Nephron (organoid): ENCODE data around the gene IQGAP2.

Experiments used
- H3K27ac Mint-ChIP-seq, 3 experiments: 2 replicates each; pipeline ENCODE4 v1.8.0; 2020; ENCODE audit warnings: mixed read lengths in 3 of 3, mild to moderate bottlenecking in 2 of 3, moderate library complexity in 1 of 3
- H3K27me3 Mint-ChIP-seq: 2 replicates; pipeline ENCODE4 v1.8.0; 2021; ENCODE audit warnings: low read depth, mild to moderate bottlenecking, moderate library complexity, mixed read lengths
- H3K36me3 Mint-ChIP-seq: 2 replicates; pipeline ENCODE4 v1.8.0; 2020; ENCODE audit warnings: low read depth, mixed read lengths
- H3K4me1 Mint-ChIP-seq: 2 replicates; pipeline ENCODE4 v1.8.0; 2020; ENCODE audit warnings: mixed read lengths
- H3K4me3 Mint-ChIP-seq, 3 experiments: 2 replicates each; pipeline ENCODE4 v1.8.0; 2020; ENCODE audit warnings: mild to moderate bottlenecking in 3 of 3, mixed read lengths in 3 of 3, moderate library complexity in 2 of 3
- H3K9me3 Mint-ChIP-seq: 2 replicates; pipeline ENCODE4 v1.8.0; 2020; ENCODE audit warnings: mixed read lengths
- TF ChIP-seq, protein P1 (sequence below), 3 experiments: fragments of 200-600 bp; sonication (generic); IDR thresholded peaks; one replicate each; pipeline ENCODE4 v1.5.0; 2021; ENCODE audit warnings: antibody characterized with exemption in 3 of 3; ENCODE audit not compliant: unreplicated experiment in 3 of 3

Gene IQGAP2

DNA sequence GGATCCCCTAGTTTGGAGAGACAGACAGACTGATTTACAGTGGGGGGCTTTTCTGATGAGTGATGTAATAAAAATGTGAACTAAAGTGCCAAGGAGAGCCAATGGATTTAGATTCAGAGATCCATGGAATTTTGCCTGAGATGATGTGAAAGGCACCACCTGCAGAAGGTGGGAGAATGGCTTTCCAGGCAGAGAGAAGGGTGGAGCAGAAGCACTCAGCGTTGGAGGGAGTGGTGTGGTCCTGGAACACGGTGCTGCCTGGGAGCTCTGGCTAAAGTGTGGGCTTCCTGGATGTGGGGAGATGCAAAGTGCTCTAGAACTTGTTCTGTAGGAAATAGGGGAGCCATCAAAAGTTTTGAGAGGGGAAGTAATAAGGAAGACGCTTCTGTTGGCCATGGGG is 57.0 kb downstream of the IQGAP2 start:
- H3K36me3 Mint-ChIP-seq, result peaks cover 9% of the 10 kb centered on the region
- H3K9me3 Mint-ChIP-seq, result no peaks in the 10 kb centered on the region
- H3K27ac Mint-ChIP-seq, result no peak overlapping the region
- TF ChIP-seq, protein P1, sequence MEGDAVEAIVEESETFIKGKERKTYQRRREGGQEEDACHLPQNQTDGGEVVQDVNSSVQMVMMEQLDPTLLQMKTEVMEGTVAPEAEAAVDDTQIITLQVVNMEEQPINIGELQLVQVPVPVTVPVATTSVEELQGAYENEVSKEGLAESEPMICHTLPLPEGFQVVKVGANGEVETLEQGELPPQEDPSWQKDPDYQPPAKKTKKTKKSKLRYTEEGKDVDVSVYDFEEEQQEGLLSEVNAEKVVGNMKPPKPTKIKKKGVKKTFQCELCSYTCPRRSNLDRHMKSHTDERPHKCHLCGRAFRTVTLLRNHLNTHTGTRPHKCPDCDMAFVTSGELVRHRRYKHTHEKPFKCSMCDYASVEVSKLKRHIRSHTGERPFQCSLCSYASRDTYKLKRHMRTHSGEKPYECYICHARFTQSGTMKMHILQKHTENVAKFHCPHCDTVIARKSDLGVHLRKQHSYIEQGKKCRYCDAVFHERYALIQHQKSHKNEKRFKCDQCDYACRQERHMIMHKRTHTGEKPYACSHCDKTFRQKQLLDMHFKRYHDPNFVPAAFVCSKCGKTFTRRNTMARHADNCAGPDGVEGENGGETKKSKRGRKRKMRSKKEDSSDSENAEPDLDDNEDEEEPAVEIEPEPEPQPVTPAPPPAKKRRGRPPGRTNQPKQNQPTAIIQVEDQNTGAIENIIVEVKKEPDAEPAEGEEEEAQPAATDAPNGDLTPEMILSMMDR (IDR thresholded peaks at IDR 0.05; ENCODE audit: unreplicated experiment in 3 of 3), result no peak
- no peaks in the 10 kb centered on the region for H3K4me1 Mint-ChIP-seq
- no peak overlapping the region for H3K4me3 Mint-ChIP-seq
- no peaks in the 10 kb centered on the region for H3K27me3 Mint-ChIP-seq

DNA sequence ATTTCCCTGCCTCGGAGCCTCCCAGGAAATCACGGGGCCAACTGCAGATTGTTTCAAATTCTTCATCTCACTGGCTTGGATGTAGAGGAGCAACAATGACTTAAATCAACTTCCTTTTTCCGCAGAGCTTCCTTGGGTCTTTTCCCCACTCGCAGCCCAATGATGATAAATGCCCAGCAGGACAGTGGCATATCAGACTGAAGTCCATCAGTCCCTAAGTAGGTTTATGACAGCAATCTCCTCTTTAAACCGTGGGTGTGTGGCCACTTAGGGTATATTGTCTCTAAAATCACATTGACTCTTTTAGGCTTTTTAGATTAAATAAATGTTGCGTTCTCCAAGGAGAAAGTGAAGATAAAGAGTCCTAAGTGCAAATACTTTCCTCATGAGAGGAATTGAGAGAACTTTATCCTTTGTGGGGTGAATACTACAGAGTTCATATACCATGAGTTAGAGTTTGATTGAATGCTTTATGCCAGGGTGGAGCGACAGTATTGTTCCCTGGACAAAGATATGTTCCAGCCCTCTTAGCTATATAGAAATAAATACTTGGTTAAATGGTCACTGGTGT is 59.1 kb downstream of the IQGAP2 start:
- Mint-ChIP-seq H3K27me3 (peaks cover 3% of the 10 kb centered on the region), H3K4me1 (no peaks in the 10 kb centered on the region), H3K36me3 (peaks cover 16% of the 10 kb centered on the region), H3K27ac (no peak overlapping the region), H3K4me3 (no peak overlapping the region), H3K9me3 (peaks cover 3% of the 10 kb centered on the region)
- TF ChIP-seq, protein P1 (IDR thresholded peaks at IDR 0.05; ENCODE audit: unreplicated experiment in 3 of 3), result no peak

DNA sequence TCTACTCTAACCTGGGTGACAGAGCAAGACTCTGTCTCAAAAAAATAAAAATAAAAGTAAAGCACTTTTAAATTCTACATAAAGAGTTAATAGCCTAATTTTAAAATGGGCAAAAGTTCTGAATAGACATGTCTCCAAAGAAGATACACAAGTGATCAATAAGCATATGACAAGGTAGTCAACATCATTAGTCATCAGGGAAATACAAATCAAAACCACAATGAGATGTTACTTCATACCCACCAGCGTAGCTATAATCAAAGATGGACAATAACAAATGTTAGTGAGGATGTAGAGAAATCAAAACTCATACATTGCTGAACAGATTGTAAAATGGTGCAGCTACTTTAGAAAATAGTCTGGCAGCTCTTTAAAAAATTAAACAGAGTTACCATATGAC is 64.1 kb downstream of the IQGAP2 start:
- H3K27me3 Mint-ChIP-seq, result peaks cover 3% of the 10 kb centered on the region
- H3K36me3 Mint-ChIP-seq, result peaks cover 13% of the 10 kb centered on the region
- no peaks in the 10 kb centered on the region for H3K4me1 Mint-ChIP-seq
- TF ChIP-seq, protein P1 (IDR thresholded peaks at IDR 0.05; ENCODE audit: unreplicated experiment in 3 of 3), result no peak
- H3K9me3 Mint-ChIP-seq, result peaks cover 3% of the 10 kb centered on the region
- no peak overlapping the region for H3K4me3 Mint-ChIP-seq
- no peak overlapping the region for H3K27ac Mint-ChIP-seq

GRCh38 chr5:76468635-76469425 is 65.7 kb downstream of the IQGAP2 start:
- H3K27ac Mint-ChIP-seq, result no peak overlapping the region
- no peak overlapping the region for H3K4me3 Mint-ChIP-seq
- no peaks in the 10 kb centered on the region for H3K4me1 Mint-ChIP-seq
- TF ChIP-seq, protein P1 (IDR thresholded peaks at IDR 0.05; ENCODE audit: unreplicated experiment in 3 of 3), result no peak
- H3K9me3 Mint-ChIP-seq, result peaks cover 3% of the 10 kb centered on the region
- H3K27me3 Mint-ChIP-seq, result peaks cover 3% of the 10 kb centered on the region
- peaks cover 13% of the 10 kb centered on the region for H3K36me3 Mint-ChIP-seq

DNA sequence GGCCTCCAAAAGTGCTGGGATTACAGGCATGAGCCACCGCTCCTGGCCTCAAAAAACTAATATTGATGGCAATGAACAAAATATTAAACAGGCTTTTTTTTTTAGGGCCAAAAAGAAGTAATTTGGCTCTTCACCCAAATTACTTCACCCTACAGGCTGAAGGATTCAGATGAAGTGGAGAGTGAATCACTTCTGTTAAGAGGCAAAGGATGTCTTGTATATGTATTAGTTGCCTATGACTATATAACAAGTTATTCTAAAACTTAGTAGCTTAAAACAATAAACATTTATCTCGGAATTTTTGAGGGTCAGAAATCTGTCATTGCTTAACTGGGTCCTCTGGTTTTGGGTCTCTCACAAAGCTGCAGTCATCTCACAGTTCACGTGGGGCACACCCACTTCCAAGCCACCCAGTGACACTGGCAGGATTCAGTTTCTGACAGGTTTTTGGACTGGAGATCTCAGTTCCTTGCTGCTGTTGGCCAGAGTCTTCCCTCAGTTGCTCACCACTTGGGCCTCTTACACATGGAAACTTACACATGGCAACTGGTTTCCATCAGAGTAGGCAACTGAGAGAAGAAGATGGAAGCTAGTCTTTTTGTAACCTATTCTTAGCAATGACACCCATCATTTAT is 66.7 kb downstream of the IQGAP2 start:
- peaks cover 3% of the 10 kb centered on the region for H3K9me3 Mint-ChIP-seq
- no peak overlapping the region for H3K27ac Mint-ChIP-seq
- no peaks in the 10 kb centered on the region for H3K4me1 Mint-ChIP-seq
- TF ChIP-seq, protein P1 (IDR thresholded peaks at IDR 0.05; ENCODE audit: unreplicated experiment in 3 of 3), result no peak
- H3K4me3 Mint-ChIP-seq, result no peak overlapping the region
- peaks cover 7% of the 10 kb centered on the region for H3K36me3 Mint-ChIP-seq
- peaks cover 3% of the 10 kb centered on the region for H3K27me3 Mint-ChIP-seq
